ENCODE results near the gene MYOG.

MYOG gene

GRCh38 chr1:203034422-203035110 is 51.2 kb downstream of the MYOG start:
- DNase-seq (ENCODE audit: low read depth in 2 of 2, low spot score in 1 of 2): no peak

DNA sequence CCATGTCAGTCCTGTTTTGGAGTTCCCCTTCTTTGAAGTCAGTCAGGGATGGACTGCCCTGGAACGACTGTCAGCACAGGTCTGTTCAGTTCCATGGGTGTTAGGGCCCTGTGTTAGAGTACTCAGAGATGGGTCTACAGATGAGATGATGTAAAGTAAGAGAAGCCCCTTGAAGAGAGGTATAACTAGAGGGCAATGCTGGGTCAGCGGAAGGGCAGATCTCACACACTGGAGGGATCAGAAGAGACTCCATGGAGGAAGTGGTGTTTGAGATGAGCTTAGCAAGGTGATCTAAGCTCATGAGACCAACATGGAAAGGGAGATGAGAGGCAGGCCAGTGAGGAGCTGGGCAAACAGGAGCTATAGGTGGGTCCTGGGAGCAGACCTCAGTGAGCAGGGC is 51.9 kb downstream of the MYOG start:
- no peak for DNase-seq (ENCODE audit: low read depth in 2 of 2, low spot score in 1 of 2)

- no peak for DNase-seq (ENCODE audit: low read depth in 2 of 2, low spot score in 1 of 2)
These were observed 52.5 kb downstream of the MYOG start for GRCh38 chr1:203033287-203033686.
